CD4-positive, alpha-beta memory T cell (primary cell): Measurements from ENCODE around the gene SLC35E2B. TPM values are rescaled to one million over a fixed set of nuclear protein-coding genes. Genes with fewer than 3 reads are reported as not detected.

Experiments used
- CTCF ChIA-PET: fragments of 350-600 bp; sonication (Branson Sonifier 250); formaldehyde crosslinking; loops from one replicate; lab custom pipeline; 2021; ENCODE audit warnings: inconsistent platforms; ENCODE audit not compliant: partially characterized antibody; lab: Charles Lee
- POLR2A ChIA-PET: fragments of 350-600 bp; sonication (Branson Sonifier 250); formaldehyde crosslinking; loops from one replicate; lab custom pipeline; 2021; ENCODE audit not compliant: partially characterized antibody; lab: Charles Lee
- DNase-seq, 5 donors: peaks; one replicate each; pipeline versions ENCODE4 v3.0.0 to v3.0.0-alpha.2; 2020 to 2022; ENCODE audit warnings: mixed read lengths in 1 of 5
- H3K27ac ChIP-seq: one replicate; pipeline ENCODE4 v1.7.0; 2013; ENCODE audit warnings: low read depth, low read length
- H3K27me3 ChIP-seq: 2 replicates; pipeline ENCODE4 v1.7.0; 2013; ENCODE audit warnings: mild to moderate bottlenecking, low read length, moderate library complexity; ENCODE audit not compliant: insufficient read depth
- H3K36me3 ChIP-seq: 2 replicates; pipeline ENCODE4 v1.7.0; 2013; ENCODE audit warnings: mild to moderate bottlenecking, low read length, moderate library complexity; ENCODE audit not compliant: insufficient read depth
- H3K4me1 ChIP-seq: 2 replicates; pipeline ENCODE4 v1.7.0; 2013; ENCODE audit warnings: mild to moderate bottlenecking, low read length, moderate library complexity; ENCODE audit not compliant: insufficient read depth
- H3K4me3 ChIP-seq, 2 donors: one replicate each; pipeline ENCODE4 v1.7.0; 2013; ENCODE audit warnings: low read length in 2 of 2, mild to moderate bottlenecking in 1 of 2
- H3K9me3 ChIP-seq, 2 donors: one replicate each; pipeline ENCODE4 v1.7.0; 2013; ENCODE audit warnings: low read length in 2 of 2, control low read depth in 1 of 2; ENCODE audit not compliant: control insufficient read depth in 1 of 2
- H3K27ac Mint-ChIP-seq, 7 donors: one replicate each; pipeline ENCODE4 v1.8.0; 2020 to 2021; ENCODE audit warnings: mixed read lengths in 7 of 7, mild to moderate bottlenecking in 6 of 7, inconsistent platforms in 3 of 7, moderate library complexity in 3 of 7
- H3K27me3 Mint-ChIP-seq, 2 donors: one replicate each; pipeline ENCODE4 v1.8.0; 2020 to 2021; ENCODE audit warnings: mixed read lengths in 2 of 2
- H3K36me3 Mint-ChIP-seq, 2 donors: one replicate each; pipeline ENCODE4 v1.8.0; 2020 to 2021; ENCODE audit warnings: mixed read lengths in 2 of 2, inconsistent platforms in 1 of 2, mild to moderate bottlenecking in 1 of 2
- H3K4me1 Mint-ChIP-seq, 4 donors: one replicate each; pipeline ENCODE4 v1.8.0; 2020 to 2021; ENCODE audit warnings: mixed read lengths in 4 of 4, mild to moderate bottlenecking in 1 of 4
- H3K4me3 Mint-ChIP-seq, 8 donors: one replicate each; pipeline ENCODE4 v1.8.0; 2020 to 2021; ENCODE audit warnings: mixed read lengths in 8 of 8, mild to moderate bottlenecking in 7 of 8, moderate library complexity in 6 of 8, inconsistent platforms in 3 of 8
- H3K9me3 Mint-ChIP-seq, 8 donors: one replicate each; pipeline ENCODE4 v1.8.0; 2020 to 2021; ENCODE audit warnings: mixed read lengths in 8 of 8, mild to moderate bottlenecking in 5 of 8, inconsistent platforms in 3 of 8, moderate library complexity in 1 of 8
- intact Hi-C: fragments of 100-400 bp; cut with micrococcal nuclease; formaldehyde crosslinking; loops from one replicate; pipeline ENCODE4 v1.15.1; 2023
- polyA plus RNA-seq, 2 donors: library from polyadenylated mRNA; unstranded; fragments of 300-500 nt; fragmentation: Illumina TruSeq; gene quantifications; one replicate each; pipeline ENCODE4 v1.2.3, GENCODE V29; 2021
- total RNA-seq, 2 experiments: library from RNA; stranded (reverse); gene quantifications; one replicate each; pipeline ENCODE4 v1.2.3, GENCODE V29; 2021

SLC35E2B gene
- total and polyA plus RNA-seq, 4 experiments from 2014 or later, result 29.4 to 130 (median 85.6) TPM

DNA sequence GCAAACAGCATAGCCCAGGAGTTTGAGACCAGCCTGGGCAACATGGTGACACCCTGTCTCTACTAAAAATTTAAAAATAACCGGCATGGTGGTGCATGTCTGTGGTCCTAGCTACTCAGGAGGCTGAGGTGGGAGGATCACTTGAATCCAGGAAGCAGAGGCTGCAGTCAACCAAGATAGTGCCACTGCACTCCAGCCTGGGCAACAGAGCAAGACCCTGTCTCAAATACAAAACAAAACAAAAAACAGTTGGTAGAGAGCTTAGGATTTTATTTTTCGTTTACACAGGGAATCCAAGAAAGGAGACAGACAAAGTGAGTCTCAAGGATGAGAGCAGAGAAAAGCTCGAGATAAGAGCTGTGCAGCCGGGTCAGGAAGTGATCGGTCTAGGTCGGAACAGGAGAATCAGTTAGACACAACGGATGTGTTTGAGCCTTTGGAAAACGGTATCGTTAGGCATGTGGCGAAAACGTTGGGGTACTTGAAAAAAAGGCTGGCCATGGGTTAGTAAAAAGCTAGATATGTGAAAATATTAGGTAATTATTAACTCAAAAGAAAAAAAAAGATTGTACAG, 79.0 kb downstream of the SLC35E2B start:
- Mint-ChIP-seq H3K27ac (peak overlapping the region; percentile 98 to 100 (median 99)), H3K36me3 (peaks cover 0 to 12% of the 10 kb centered on the region in 2 donors), H3K9me3 (no peaks in the 10 kb centered on the region), H3K4me1 (peaks cover 10 to 38% (median 26%) of the 10 kb centered on the region in 4 donors), H3K4me3 (peak overlapping the region; percentile 89 to 97 (median 94)), H3K27me3 (no peaks in the 10 kb centered on the region)
- Histone ChIP-seq H3K27ac (peak overlapping the region; percentile 100), H3K4me3 (peak overlapping the region; percentile 73 to 89), H3K9me3 (no peaks in the 10 kb centered on the region), H3K36me3 (no peaks in the 10 kb centered on the region), H3K27me3 (no peaks in the 10 kb centered on the region), H3K4me1 (peaks cover 29% of the 10 kb centered on the region)
- CTCF ChIA-PET, result interaction anchor here (0.8 to 1.3 kb wide), 3 partner anchors 15 to 293 kb away, joined by 3 read pairs; partner anchors contain the start of gene AURKAIP1
- POLR2A ChIA-PET, result interaction anchor here (0.5 to 6.8 kb wide), 13 partner anchors 11 to 953 kb away, joined by 3 to 152 read pairs (median 7); partner anchors contain the start of genes AURKAIP1, CCNL2, FNDC10 and MMP23B
- intact Hi-C loops, result loop anchor here (2.0 kb wide), 2 partner anchors 13 to 17 kb away; partner anchors contain the start of gene FNDC10
- peak in 1 of 5 donors; percentile 21 for DNase-seq

DNA sequence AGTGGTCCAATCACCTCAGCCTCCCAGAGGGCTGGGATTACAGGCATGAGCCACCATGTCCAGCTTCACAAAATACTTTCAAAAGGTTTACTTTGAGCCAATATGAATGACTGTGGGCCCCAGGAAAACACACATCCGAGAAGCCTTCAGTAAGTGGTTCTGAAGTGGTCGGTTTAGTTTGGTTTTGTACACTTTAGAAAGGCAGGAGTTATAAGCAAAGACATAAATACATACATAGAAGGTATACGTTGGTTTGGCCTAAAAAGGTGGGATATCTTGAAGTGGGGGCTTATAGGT, 80.5 kb downstream of the SLC35E2B start:
- no peaks in the 10 kb centered on the region for H3K36me3 ChIP-seq
- DNase-seq, result no peak
- Mint-ChIP-seq H3K4me3 (peak overlapping the region in 3 of 8 donors; percentile 15 to 52 (median 28)), H3K4me1 (peaks cover 13 to 41% (median 29%) of the 10 kb centered on the region in 4 donors), H3K27ac (peak overlapping the region in 4 of 7 donors; percentile 15 to 85 (median 60)), H3K27me3 (no peaks in the 10 kb centered on the region), H3K36me3 (peaks cover 0 to 12% of the 10 kb centered on the region in 2 donors), H3K9me3 (no peaks in the 10 kb centered on the region)
- peaks cover 33% of the 10 kb centered on the region for H3K4me1 ChIP-seq
- ChIA-PET CTCF (no interaction called here), POLR2A (interaction anchor here (4.0 kb wide), 1 partner anchor 9 kb away, joined by 43 read pairs; the partner anchor contains the start of gene FNDC10)
- H3K4me3 ChIP-seq, result no peak overlapping the region
- intact Hi-C loops, result no loop called here
- no peaks in the 10 kb centered on the region for H3K9me3 ChIP-seq
- H3K27me3 ChIP-seq, result no peaks in the 10 kb centered on the region
- H3K27ac ChIP-seq, result no peak overlapping the region

DNA sequence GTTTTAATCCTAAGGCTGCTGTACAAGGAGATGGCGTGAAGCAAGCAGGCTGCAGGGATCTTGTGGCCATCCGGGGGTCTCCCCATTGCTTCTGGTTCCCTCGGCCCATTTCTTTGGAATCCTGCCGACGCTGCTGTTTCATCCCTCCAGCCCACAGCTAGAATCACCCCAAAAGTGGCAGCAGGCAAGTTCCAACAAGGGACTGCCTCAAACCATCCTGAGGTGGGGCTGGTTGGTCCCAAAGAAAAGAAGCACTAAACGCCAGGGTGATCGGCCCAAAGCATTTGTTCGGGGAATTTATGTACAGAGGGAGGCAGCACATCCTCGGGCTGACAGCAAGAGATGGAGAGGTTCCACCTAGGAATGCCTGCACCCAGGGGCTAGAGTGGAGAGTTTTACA, 81.8 kb downstream of the SLC35E2B start:
- H3K36me3 ChIP-seq, result no peaks in the 10 kb centered on the region
- H3K4me3 Mint-ChIP-seq, result no peak overlapping the region
- peaks cover 29% of the 10 kb centered on the region for H3K4me1 ChIP-seq
- peak overlapping the region in 3 of 7 donors; percentile 46 to 75 (median 64) for H3K27ac Mint-ChIP-seq
- ChIA-PET CTCF (no interaction called here), POLR2A (interaction anchor here (0.6 kb wide), 1 partner anchor 223 kb away, joined by 4 read pairs; no protein-coding TSS in a partner anchor)
- peaks cover 16 to 38% (median 32%) of the 10 kb centered on the region in 4 donors for H3K4me1 Mint-ChIP-seq
- no peaks in the 10 kb centered on the region for H3K9me3 ChIP-seq
- intact Hi-C loops, result no loop called here
- no peaks in the 10 kb centered on the region for H3K9me3 Mint-ChIP-seq
- H3K27me3 Mint-ChIP-seq, result no peaks in the 10 kb centered on the region
- H3K4me3 ChIP-seq, result no peak overlapping the region
- DNase-seq, result no peak
- H3K27me3 ChIP-seq, result no peaks in the 10 kb centered on the region
- H3K36me3 Mint-ChIP-seq, result peaks cover 0 to 10% of the 10 kb centered on the region in 2 donors
- H3K27ac ChIP-seq, result no peak overlapping the region

DNA sequence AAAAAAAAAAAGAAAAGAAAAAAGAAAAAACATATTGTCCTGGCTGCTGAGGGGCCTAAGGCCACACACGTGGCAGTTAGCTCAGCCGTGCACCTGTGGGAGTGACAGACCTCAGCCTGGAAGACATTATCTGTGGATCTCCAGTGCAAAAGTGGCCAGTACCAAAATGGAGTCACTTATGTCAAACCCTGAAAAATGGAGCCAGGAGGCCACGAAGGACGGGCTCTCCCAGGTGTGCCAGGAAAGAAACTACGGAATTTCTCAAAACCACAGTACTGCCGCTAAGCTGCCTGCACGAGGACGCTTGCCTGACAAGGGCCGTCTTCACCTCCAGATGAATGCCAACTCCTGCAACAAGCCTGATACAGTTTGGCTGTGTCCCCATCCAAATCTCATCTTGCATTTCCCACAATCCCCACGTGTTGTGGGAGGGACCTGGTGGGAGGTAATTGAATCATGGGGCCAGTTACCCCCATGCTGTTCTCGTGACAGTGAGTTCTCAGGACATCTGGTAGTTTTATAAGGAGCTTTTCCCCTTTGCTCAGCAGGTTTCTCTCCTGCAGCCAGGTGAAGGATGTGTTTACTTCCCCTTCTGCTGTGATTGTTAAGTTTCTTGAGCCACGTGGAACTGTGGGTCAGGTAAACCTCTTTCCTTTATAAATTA, 82.6 kb downstream of the SLC35E2B start:
- H3K4me3 ChIP-seq, result no peak overlapping the region
- no peaks in the 10 kb centered on the region for H3K27me3 ChIP-seq
- Mint-ChIP-seq H3K4me1 (peaks cover 18 to 37% (median 31%) of the 10 kb centered on the region in 4 donors), H3K4me3 (peak overlapping the region in 1 of 8 donors; percentile 6), H3K27ac (no peak overlapping the region), H3K36me3 (peaks cover 0 to 9% of the 10 kb centered on the region in 2 donors), H3K27me3 (no peaks in the 10 kb centered on the region), H3K9me3 (no peaks in the 10 kb centered on the region)
- no peaks in the 10 kb centered on the region for H3K9me3 ChIP-seq
- DNase-seq, result no peak
- POLR2A ChIA-PET, result no interaction called here
- peaks cover 29% of the 10 kb centered on the region for H3K4me1 ChIP-seq
- no peaks in the 10 kb centered on the region for H3K36me3 ChIP-seq
- intact Hi-C loops, result no loop called here
- no peak overlapping the region for H3K27ac ChIP-seq
- CTCF ChIA-PET, result no interaction called here

Other genes starting within 250 kb of the SLC35E2B start
- 1 to 10 TPM; 1.5 to 1.6 TPM for gene ATAD3C, start 243.1 kb downstream of the SLC35E2B start, total RNA-seq
- 1 to 10 TPM; 1.8 to 2.1 TPM for gene ATAD3C, start 243.1 kb downstream of the SLC35E2B start, polyA plus RNA-seq
- 10 to 100 TPM; 51.1 to 53.8 TPM for gene ATAD3B, start 221.0 kb downstream of the SLC35E2B start, total RNA-seq
- 1 to 10 TPM; 2.9 to 8.1 TPM for gene ATAD3B, start 221.0 kb downstream of the SLC35E2B start, polyA plus RNA-seq
- 10 to 100 TPM; 23.0 to 24.7 TPM for gene ATAD3A, start 180.6 kb downstream of the SLC35E2B start, total RNA-seq
- 10 to 100 TPM in 1 of 2 donors, 1 to 10 TPM in 1; 9.5 to 12.2 TPM for gene ATAD3A, start 180.6 kb downstream of the SLC35E2B start, polyA plus RNA-seq
- 1 to 10 TPM; 1.8 to 2.8 TPM for gene TMEM240, start 152.2 kb downstream of the SLC35E2B start, total RNA-seq
- gene TMEM240, start 152.2 kb downstream of the SLC35E2B start, polyA plus RNA-seq, result not detected
- gene SSU72, start 117.9 kb downstream of the SLC35E2B start, total RNA-seq, result 100 to 1,000 TPM; 128 to 132 TPM
- gene SSU72, start 117.9 kb downstream of the SLC35E2B start, polyA plus RNA-seq, result 100 to 1,000 TPM; 202 to 209 TPM
- gene FNDC10, start 92.7 kb downstream of the SLC35E2B start, total RNA-seq, result 1 to 10 TPM; 2.7 to 2.9 TPM
- gene FNDC10, start 92.7 kb downstream of the SLC35E2B start, polyA plus RNA-seq, result 1 to 10 TPM in 1 of 2 donors, under 1 TPM in 1; 0.72 to 1.3 TPM
- gene MIB2, start 77.3 kb downstream of the SLC35E2B start, total RNA-seq, result 100 to 1,000 TPM; 112 to 114 TPM
- 10 to 100 TPM; 12.7 to 34.6 TPM for gene MIB2, start 77.3 kb downstream of the SLC35E2B start, polyA plus RNA-seq
- gene MMP23B, start 60.6 kb downstream of the SLC35E2B start, total RNA-seq, result 1 to 10 TPM; 3.5 to 3.7 TPM
- under 1 TPM in 1 of 2 donors, not detected in 1; 0.53 TPM for gene MMP23B, start 60.6 kb downstream of the SLC35E2B start, polyA plus RNA-seq
- gene CDK11B, start 33.8 kb downstream of the SLC35E2B start, total RNA-seq, result 10 to 100 TPM; 44.2 to 44.7 TPM
- gene CDK11B, start 33.8 kb downstream of the SLC35E2B start, polyA plus RNA-seq, result 10 to 100 TPM in 1 of 2 donors, 1 to 10 TPM in 1; 2.5 to 24.5 TPM
- gene CDK11A, start 31.6 kb upstream of the SLC35E2B start, total RNA-seq, result 100 to 1,000 TPM; 148 to 162 TPM
- 10 to 100 TPM in 1 of 2 donors, 1 to 10 TPM in 1; 7.2 to 24.0 TPM for gene CDK11A, start 31.6 kb upstream of the SLC35E2B start, polyA plus RNA-seq
- gene NADK, start 85.7 kb upstream of the SLC35E2B start, total RNA-seq, result 10 to 100 TPM; 48.9 to 56.0 TPM
- 10 to 100 TPM; 21.0 to 28.1 TPM for gene NADK, start 85.7 kb upstream of the SLC35E2B start, polyA plus RNA-seq
- gene GNB1, start 198.3 kb upstream of the SLC35E2B start, total RNA-seq, result 100 to 1,000 TPM; 257 to 276 TPM
- 100 to 1,000 TPM in 1 of 2 donors, 10 to 100 TPM in 1; 70.9 to 137 TPM for gene GNB1, start 198.3 kb upstream of the SLC35E2B start, polyA plus RNA-seq
- under 1 TPM; 0.44 to 0.78 TPM for gene CALML6, start 222.5 kb upstream of the SLC35E2B start, total RNA-seq
- gene CALML6, start 222.5 kb upstream of the SLC35E2B start, polyA plus RNA-seq, result not detected
- under 1 TPM in 1 of 2 experiments, not detected in 1; 0.55 TPM for gene TMEM52, start 226.5 kb upstream of the SLC35E2B start, total RNA-seq
- gene TMEM52, start 226.5 kb upstream of the SLC35E2B start, polyA plus RNA-seq, result not detected